T-helper 2 cell (primary cell): Measurements from ENCODE around the gene THTPA.

Experiments used
- DNase-seq, 5 experiments: peaks; one replicate each; pipeline versions ENCODE4 v3.0.0 to v3.0.0-alpha.2; 2012 to 2022

THTPA gene

GRCh38 chr14:23567186-23568020, 11.3 kb downstream of the THTPA start, which contains the start of gene AP1G2:
Gene AP1G2, minus strand, starts transcription at chr14:23567791. Its CDS starts 477 bp downstream, at chr14:23567314.
- peak; percentile 64 to 92 (median 81) for DNase-seq

DNA sequence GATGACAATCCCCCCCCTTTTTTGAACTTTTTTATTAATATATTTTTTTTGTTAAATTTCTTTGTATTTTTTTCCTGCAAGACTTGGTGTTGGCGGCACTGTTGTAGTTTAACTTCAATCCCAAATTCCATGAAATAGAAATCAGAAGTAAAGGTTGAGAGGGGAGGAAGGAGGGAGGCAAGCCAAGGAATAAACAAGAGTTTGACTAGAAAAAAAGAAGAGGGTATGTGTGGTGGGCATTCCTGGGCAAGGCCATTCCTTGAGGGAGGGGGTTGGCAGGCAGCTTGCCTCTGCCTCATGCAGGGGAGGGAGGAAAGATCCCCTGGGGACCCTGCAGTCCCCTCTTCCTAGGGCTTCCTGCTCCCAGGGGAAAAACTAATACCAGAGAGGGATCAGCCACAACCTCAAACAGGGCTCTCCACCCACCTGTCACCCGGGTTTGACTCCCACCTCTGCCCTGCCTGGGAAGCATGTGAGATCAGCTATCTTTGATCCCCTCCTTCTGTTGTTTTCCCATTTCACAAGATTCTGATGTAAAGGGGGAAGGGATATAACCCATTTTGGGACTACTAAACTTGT, 12.0 kb downstream of the THTPA start:
- DNase-seq, result no peak

GRCh38 chr14:23568600-23569331, 12.7 kb downstream of the THTPA start:
- no peak for DNase-seq

DNA sequence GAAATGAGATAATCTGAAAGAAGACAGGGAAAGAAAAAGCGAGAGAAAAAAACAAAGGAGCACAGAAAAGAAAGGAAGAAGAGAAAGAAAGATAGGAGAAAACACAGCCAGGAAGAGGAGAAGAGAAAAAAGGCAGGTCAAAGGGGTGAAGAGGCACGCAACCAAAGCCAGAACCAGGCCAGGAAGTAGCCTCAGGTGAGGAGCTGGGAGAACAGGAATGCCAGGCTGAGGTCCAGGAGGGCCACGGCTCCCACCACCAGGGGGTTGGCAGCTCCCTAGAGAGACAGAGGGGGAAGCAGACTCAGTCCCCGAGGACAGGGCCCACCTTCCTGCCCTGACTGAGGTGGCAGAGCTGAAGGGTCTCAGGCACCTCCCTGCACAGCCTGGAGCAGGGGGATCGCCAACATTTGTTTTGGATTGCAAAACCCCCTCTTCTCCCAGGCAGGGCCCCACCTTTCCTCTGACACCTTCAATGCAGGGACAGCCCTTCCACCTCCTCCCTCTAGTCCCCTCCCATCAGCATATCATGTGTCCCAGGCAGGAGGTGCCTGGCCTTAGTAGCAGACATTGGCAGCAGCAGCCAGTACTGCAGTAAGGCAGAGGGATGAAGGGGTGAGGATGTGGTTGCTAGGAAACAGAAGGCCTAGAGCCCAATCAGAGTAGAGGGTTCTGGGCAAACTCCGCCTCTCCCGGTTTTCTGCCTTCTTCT, 13.5 kb downstream of the THTPA start:
- DNase-seq, result peak in 1 of 5 experiments; percentile 49

DNA sequence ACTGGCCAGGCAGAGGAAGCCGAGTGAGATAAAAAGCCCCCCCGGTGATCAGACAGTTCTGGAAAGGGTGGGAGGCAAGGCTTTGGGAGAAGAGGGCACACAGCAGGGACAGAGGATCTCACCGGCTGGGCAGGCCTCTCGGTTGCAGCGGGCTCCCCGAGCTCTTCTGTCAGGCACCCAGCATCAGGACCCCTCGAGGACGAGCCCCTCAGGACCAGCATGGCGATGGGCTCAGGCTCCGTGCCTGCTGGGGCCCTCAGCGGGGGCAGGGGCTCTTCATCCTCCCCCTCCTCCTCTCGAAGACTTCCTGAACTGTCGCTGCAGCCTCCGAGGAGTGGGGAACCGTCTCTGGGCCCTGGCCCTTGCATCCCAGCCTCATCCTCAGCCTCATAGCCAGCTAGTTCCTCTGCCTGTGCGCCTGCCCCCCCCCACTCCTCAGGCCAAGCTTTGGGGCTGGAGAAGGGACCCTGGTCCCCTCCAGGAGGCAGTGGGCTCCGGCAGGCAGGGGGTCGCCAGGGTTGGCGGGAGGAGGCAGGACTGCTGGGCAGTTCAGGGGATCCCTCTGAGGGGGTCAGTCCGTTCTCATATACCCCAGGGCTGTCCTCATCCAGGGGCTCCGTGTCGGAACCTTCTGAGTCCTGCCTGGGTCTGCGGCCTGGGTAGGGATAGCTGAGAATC, 14.9 kb downstream of the THTPA start:
- DNase-seq, result no peak

- DNase-seq, result no peak
Observed at GRCh38 chr14:23571701-23572523, 15.8 kb downstream of the THTPA start.

- no peak for DNase-seq
Observed at GRCh38 chr14:23572524-23572828, 16.4 kb downstream of the THTPA start.

GRCh38 chr14:23572836-23573235, 16.8 kb downstream of the THTPA start:
- DNase-seq, result no peak

- DNase-seq, result no peak
Observed at GRCh38 chr14:23573384-23574015, 17.4 kb downstream of the THTPA start.

DNA sequence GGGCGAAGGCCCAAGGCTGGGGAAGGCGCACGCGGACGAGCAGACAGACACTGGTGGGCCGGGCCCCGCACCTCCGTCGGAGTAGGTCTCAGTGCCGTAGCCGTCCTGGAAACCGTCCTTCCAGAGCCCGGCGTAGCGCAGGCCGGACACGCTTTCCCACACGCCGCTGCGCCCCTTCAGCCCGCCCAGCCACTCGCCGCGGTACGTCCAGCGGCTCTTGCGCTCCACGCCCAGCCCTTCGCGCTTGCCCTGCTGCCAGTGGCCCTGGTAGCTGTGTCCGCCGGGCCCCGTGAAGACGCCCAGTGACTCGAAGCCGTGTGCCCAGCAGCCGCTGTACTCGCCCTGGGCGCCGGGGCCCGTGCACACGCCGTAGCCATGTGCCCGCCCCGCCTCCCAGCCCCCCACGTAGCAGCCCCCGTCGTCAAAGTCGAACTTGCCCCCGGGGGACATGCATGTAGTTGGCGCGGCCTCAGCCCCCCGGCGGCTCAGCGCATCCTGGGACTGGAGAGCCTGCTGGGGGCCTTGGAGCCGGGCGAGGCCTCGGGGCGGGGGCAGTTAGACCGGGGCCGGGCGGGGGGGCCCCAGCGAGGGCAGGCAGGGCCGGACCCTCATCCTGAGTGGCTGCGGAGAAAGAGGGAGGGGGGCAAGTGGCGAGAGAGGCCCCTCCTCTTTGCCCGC, 21.1 kb downstream of the THTPA start:
- DNase-seq, result no peak

- DNase-seq, result no peak
Observed at GRCh38 chr14:23577710-23578392, 21.8 kb downstream of the THTPA start.

- no peak for DNase-seq
Observed at GRCh38 chr14:23578560-23579310, 22.7 kb downstream of the THTPA start, which contains the start of gene JPH4. Gene JPH4, minus strand, starts transcription at chr14:23578790. Its CDS starts 1,337 bp downstream, at chr14:23577453.

- no peak for DNase-seq
Observed at GRCh38 chr14:23579311-23579630, 23.2 kb downstream of the THTPA start.

- DNase-seq, result no peak
Observed at GRCh38 chr14:23579739-23580138, 23.7 kb downstream of the THTPA start.

- DNase-seq, result no peak
Observed at GRCh38 chr14:23580152-23580926, 24.3 kb downstream of the THTPA start.

GRCh38 chr14:23580948-23581281, 24.8 kb downstream of the THTPA start:
- no peak for DNase-seq

DNA sequence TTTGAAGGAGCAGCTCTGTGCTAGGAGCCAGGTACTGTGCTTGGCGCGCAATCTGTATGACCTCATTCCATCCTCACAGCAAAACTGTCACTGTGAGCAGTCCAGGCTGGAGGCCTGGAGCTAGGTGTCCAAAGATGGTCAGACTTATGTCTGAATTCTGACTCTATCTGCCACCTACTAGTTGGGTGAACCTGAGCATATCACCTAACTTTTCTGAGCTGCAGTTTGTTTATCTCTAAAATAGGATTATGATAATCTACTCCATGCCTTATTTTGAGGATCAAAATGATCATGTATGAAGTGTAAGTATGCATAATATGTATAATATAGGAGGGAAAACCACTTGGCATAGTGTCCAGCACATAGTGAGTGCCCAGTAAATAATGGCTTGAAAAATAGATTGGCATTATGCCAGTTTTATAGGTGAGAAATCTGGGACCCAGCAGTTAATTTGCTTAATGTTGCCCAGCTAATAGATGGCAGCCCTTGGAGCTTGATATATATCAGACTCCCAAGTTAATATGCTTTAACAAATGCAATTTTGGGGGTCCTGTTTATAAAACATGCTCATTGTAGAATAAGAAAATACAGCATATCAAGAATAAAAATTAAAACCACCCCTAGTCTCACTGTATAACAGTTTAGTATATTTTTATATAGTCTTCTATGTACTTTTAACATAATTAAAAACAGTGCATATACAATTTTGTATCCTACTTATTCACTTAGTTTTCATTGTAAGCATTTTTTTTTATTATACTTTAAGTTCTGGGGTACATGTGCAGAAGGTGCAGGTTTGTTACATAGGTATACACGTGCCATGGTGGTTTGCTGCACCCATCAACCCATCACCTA, 27.1 kb downstream of the THTPA start:
- DNase-seq, result no peak
